HK-2 (cell line): ENCODE results near the gene BRCC3.
"Not testable (repeated sequence)": the region's sequence is repeated elsewhere in the genome, so short reads cannot be mapped to it uniquely, and the experiment has no call there.

Experiments used
- DNase-seq: peaks from one replicate; pipeline ENCODE4 v3.0.0-alpha.2; 2018; ENCODE audit not compliant: unreplicated experiment

BRCC3 gene

GRCh38 chrX:155143959-155144548 is 72.7 kb downstream of the BRCC3 start:
- no peak for DNase-seq

GRCh38 chrX:155144926-155145325 is 73.6 kb downstream of the BRCC3 start:
- no peak for DNase-seq

- DNase-seq, result not testable (repeated sequence)
Measured at GRCh38 chrX:155147612-155148011, 76.3 kb downstream of the BRCC3 start.

- not testable (repeated sequence) for DNase-seq
Measured at GRCh38 chrX:155148166-155148565, 76.9 kb downstream of the BRCC3 start.

GRCh38 chrX:155148724-155149537 is 77.6 kb downstream of the BRCC3 start:
- peak; percentile 14 for DNase-seq

- no peak for DNase-seq
Measured at GRCh38 chrX:155169881-155170280, 98.6 kb downstream of the BRCC3 start.
